Measurements from ENCODE around the gene NPC1.
A peak's percentile ranks its signal among the peaks of the same experiment; 100 is the strongest.

The NPC1 gene

GRCh38 chr18:23631312-23631711 lies 45.0 kb upstream of the NPC1 start:
- TF ChIP-seq CTCF (IDR thresholded peaks at IDR 0.05; ENCODE audit: borderline replicate concordance, control extremely low read depth, extremely low read depth, insufficient read depth, missing control alignments) = no peak
- no peak for DNase-seq (ENCODE audit: low spot score)
- in situ Hi-C loops (cut with MboI; ENCODE audit: low sequenced_read_pairs, unreplicated experiment) = no loop called here

DNA sequence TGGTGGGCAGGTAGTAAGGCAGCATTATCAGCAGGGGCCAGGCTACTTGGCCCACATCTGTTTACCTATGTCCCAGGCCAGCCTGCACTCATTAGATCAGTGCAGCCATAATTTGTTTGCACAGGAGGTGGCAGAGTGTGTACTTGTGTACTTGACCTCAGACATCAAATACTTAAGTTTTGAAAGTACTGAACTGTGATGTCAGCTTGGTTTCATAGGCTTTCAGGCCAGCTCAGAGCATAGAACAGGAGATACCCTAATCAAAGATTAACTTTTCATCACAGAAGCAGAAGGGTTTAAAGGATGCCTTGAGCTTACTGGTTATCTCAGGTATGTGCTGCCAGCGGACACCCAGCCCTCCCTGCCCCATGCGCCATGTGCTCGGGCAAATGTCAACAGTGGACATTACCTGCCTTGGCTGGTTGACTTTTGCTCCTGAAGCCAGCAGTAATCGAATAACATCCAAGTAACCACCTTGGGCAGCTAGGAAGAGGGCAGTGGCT lies 43.2 kb upstream of the NPC1 start:
- TF ChIP-seq CTCF (IDR thresholded peaks at IDR 0.05; ENCODE audit: borderline replicate concordance, control extremely low read depth, extremely low read depth, insufficient read depth, missing control alignments) = no peak
- peak; percentile 37 for DNase-seq (ENCODE audit: low spot score)
- in situ Hi-C loops (cut with MboI; ENCODE audit: low sequenced_read_pairs, unreplicated experiment) = loop anchor here (10.0 kb wide), 1 partner anchor 495 kb away; no protein-coding TSS in a partner anchor

GRCh38 chr18:23627970-23628369 lies 41.7 kb upstream of the NPC1 start:
- DNase-seq (ENCODE audit: low spot score) = no peak
- in situ Hi-C loops (cut with MboI; ENCODE audit: low sequenced_read_pairs, unreplicated experiment) = loop anchor here (10.0 kb wide), 1 partner anchor 497 kb away; no protein-coding TSS in a partner anchor
- no peak for TF ChIP-seq CTCF (IDR thresholded peaks at IDR 0.05; ENCODE audit: borderline replicate concordance, control extremely low read depth, extremely low read depth, insufficient read depth, missing control alignments)

GRCh38 chr18:23627321-23627720 lies 41.0 kb upstream of the NPC1 start:
- DNase-seq (ENCODE audit: low spot score) = no peak
- in situ Hi-C loops (cut with MboI; ENCODE audit: low sequenced_read_pairs, unreplicated experiment) = loop anchor here (10.0 kb wide), 1 partner anchor 497 kb away; no protein-coding TSS in a partner anchor
- TF ChIP-seq CTCF (IDR thresholded peaks at IDR 0.05; ENCODE audit: borderline replicate concordance, control extremely low read depth, extremely low read depth, insufficient read depth, missing control alignments) = no peak

- no peak for TF ChIP-seq CTCF (IDR thresholded peaks at IDR 0.05; ENCODE audit: borderline replicate concordance, control extremely low read depth, extremely low read depth, insufficient read depth, missing control alignments)
- in situ Hi-C loops (cut with MboI; ENCODE audit: low sequenced_read_pairs, unreplicated experiment) = loop anchor here (10.0 kb wide), 1 partner anchor 498 kb away; no protein-coding TSS in a partner anchor
- no peak for DNase-seq (ENCODE audit: low spot score)
These were observed 40.4 kb upstream of the NPC1 start for GRCh38 chr18:23626451-23627279.

DNA sequence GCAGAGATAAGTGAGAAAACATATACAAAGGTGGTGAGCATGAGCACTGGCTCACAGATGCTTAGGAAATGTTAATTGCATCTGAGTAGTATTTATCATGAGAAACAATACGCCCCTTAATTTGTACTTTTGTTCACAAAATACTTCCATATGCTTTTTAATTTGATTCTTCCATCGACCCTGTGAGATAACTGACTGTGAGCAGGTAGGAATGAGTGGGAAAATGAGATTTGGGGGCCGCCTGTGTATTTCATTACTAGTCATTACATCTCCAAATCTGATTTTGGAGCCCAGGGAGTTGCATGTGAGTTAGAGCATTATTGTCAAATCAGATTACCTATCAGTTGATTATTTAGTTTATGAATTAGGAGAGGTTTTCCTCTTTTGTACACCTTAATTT lies 36.7 kb upstream of the NPC1 start:
- in situ Hi-C loops (cut with MboI; ENCODE audit: low sequenced_read_pairs, unreplicated experiment) = loop anchor here (5.0 to 10.0 kb wide), 2 partner anchors 189 to 502 kb away; no protein-coding TSS in a partner anchor

More for the DNA sequence above, 36.7 kb upstream of the NPC1 start:
- no peak for TF ChIP-seq CTCF (IDR thresholded peaks at IDR 0.05; ENCODE audit: borderline replicate concordance, control extremely low read depth, extremely low read depth, insufficient read depth, missing control alignments)
- DNase-seq (ENCODE audit: low spot score) = no peak

Measured in GM13976 (cell line).